ENCODE data around the gene ALX1. TPM values are rescaled to one million over a fixed set of nuclear protein-coding genes. Genes with fewer than 3 reads are reported as not detected.
"Not testable (repeated sequence)": the region's sequence is repeated elsewhere in the genome, so short reads cannot be mapped to it uniquely, and the experiment has no call there.

The ALX1 gene
- total RNA-seq, 1 donor from 2014 or later: not detected

- no peak overlapping the region for H3K27ac Mint-ChIP-seq
- no peaks in the 10 kb centered on the region for H3K27me3 Mint-ChIP-seq (ENCODE audit: low read depth)
- intact Hi-C loops (cut with micrococcal nuclease): no loop called here
- no peaks in the 10 kb centered on the region for H3K36me3 Mint-ChIP-seq (ENCODE audit: low read depth)
- no peak for DNase-seq (ENCODE audit: low spot score)
- H3K9me3 Mint-ChIP-seq: no peaks in the 10 kb centered on the region
- H3K4me3 Mint-ChIP-seq (ENCODE audit: low read depth): no peak overlapping the region
- no peaks in the 10 kb centered on the region for H3K4me1 Mint-ChIP-seq (ENCODE audit: low read depth)
Measured at GRCh38 chr12:85310456-85311076, 30.5 kb downstream of the ALX1 start.

- H3K9me3 Mint-ChIP-seq; H3K36me3 Mint-ChIP-seq (ENCODE audit: low read depth); DNase-seq (ENCODE audit: low spot score); H3K27me3 Mint-ChIP-seq (ENCODE audit: low read depth); H3K4me1 Mint-ChIP-seq (ENCODE audit: low read depth); H3K27ac Mint-ChIP-seq; intact Hi-C loops (cut with micrococcal nuclease): not testable (repeated sequence)
- H3K4me3 Mint-ChIP-seq (ENCODE audit: low read depth): peak overlapping the region; percentile 26
Measured at GRCh38 chr12:85317866-85318636, 38.0 kb downstream of the ALX1 start.

GRCh38 chr12:85322715-85323114 is 42.7 kb downstream of the ALX1 start:
- no peaks in the 10 kb centered on the region for H3K4me1 Mint-ChIP-seq (ENCODE audit: low read depth)
- DNase-seq (ENCODE audit: low spot score): no peak
- intact Hi-C loops (cut with micrococcal nuclease): no loop called here
- H3K27ac Mint-ChIP-seq: no peak overlapping the region
- no peak overlapping the region for H3K4me3 Mint-ChIP-seq (ENCODE audit: low read depth)
- H3K36me3 Mint-ChIP-seq (ENCODE audit: low read depth): no peaks in the 10 kb centered on the region
- H3K9me3 Mint-ChIP-seq: no peaks in the 10 kb centered on the region
- no peaks in the 10 kb centered on the region for H3K27me3 Mint-ChIP-seq (ENCODE audit: low read depth)

GRCh38 chr12:85325442-85325841 is 45.4 kb downstream of the ALX1 start:
- intact Hi-C loops (cut with micrococcal nuclease): no loop called here
- no peaks in the 10 kb centered on the region for H3K9me3 Mint-ChIP-seq
- no peaks in the 10 kb centered on the region for H3K27me3 Mint-ChIP-seq (ENCODE audit: low read depth)
- H3K27ac Mint-ChIP-seq: no peak overlapping the region
- no peak overlapping the region for H3K4me3 Mint-ChIP-seq (ENCODE audit: low read depth)
- H3K4me1 Mint-ChIP-seq (ENCODE audit: low read depth): no peaks in the 10 kb centered on the region
- no peak for DNase-seq (ENCODE audit: low spot score)
- H3K36me3 Mint-ChIP-seq (ENCODE audit: low read depth): no peaks in the 10 kb centered on the region

- H3K27me3 Mint-ChIP-seq (ENCODE audit: low read depth): no peaks in the 10 kb centered on the region
- no peaks in the 10 kb centered on the region for H3K4me1 Mint-ChIP-seq (ENCODE audit: low read depth)
- no peak overlapping the region for H3K4me3 Mint-ChIP-seq (ENCODE audit: low read depth)
- no peaks in the 10 kb centered on the region for H3K36me3 Mint-ChIP-seq (ENCODE audit: low read depth)
- no peaks in the 10 kb centered on the region for H3K9me3 Mint-ChIP-seq
- DNase-seq (ENCODE audit: low spot score): no peak
- H3K27ac Mint-ChIP-seq: no peak overlapping the region
- intact Hi-C loops (cut with micrococcal nuclease): no loop called here
Measured at GRCh38 chr12:85329913-85330312, 49.9 kb downstream of the ALX1 start.

GRCh38 chr12:85348779-85349178 is 68.8 kb downstream of the ALX1 start:
- H3K36me3 Mint-ChIP-seq (ENCODE audit: low read depth): no peaks in the 10 kb centered on the region
- H3K9me3 Mint-ChIP-seq: no peaks in the 10 kb centered on the region
- no peaks in the 10 kb centered on the region for H3K27me3 Mint-ChIP-seq (ENCODE audit: low read depth)
- no peak for DNase-seq (ENCODE audit: low spot score)
- intact Hi-C loops (cut with micrococcal nuclease): no loop called here
- H3K4me3 Mint-ChIP-seq (ENCODE audit: low read depth): no peak overlapping the region
- H3K27ac Mint-ChIP-seq: no peak overlapping the region
- no peaks in the 10 kb centered on the region for H3K4me1 Mint-ChIP-seq (ENCODE audit: low read depth)

GRCh38 chr12:85350356-85350755 is 70.3 kb downstream of the ALX1 start:
- Mint-ChIP-seq H3K4me3 (ENCODE audit: low read depth) (no peak overlapping the region), H3K36me3 (ENCODE audit: low read depth) (no peaks in the 10 kb centered on the region), H3K4me1 (ENCODE audit: low read depth) (no peaks in the 10 kb centered on the region), H3K27me3 (ENCODE audit: low read depth) (no peaks in the 10 kb centered on the region), H3K9me3 (no peaks in the 10 kb centered on the region), H3K27ac (no peak overlapping the region)
- DNase-seq (ENCODE audit: low spot score): no peak
- intact Hi-C loops (cut with micrococcal nuclease): no loop called here

Other genes with a start within 250 kb of the ALX1 start
- not detected in 2 replicates for gene TSPAN19, start 243.9 kb upstream of the ALX1 start, total RNA-seq
- gene LRRIQ1, start 243.9 kb upstream of the ALX1 start, total RNA-seq: not detected in 2 replicates